Coronary artery (tissue), 2 donors: Measurements from ENCODE around the gene RAD51B.

ENCODE experiments used
- DNase-seq: peaks from one replicate; pipeline ENCODE4 v3.0.0-alpha.2; 2017; ENCODE audit warnings: low spot score
- H3K27ac ChIP-seq, 2 donors: fragments of 200-600 bp; sonication (generic); one replicate each; pipeline ENCODE4 v1.5.1; 2016 to 2019
- H3K4me3 ChIP-seq: fragments of 200-600 bp; sonication (generic); 2 replicates; pipeline ENCODE4 v1.5.1; 2016; ENCODE audit warnings: mild to moderate bottlenecking, moderate library complexity
- TF ChIP-seq, protein P1 (sequence below): fragments of 200-600 bp; sonication (generic); IDR thresholded peaks from one replicate; pipeline ENCODE4 v1.5.1; 2019; ENCODE audit warnings: antibody characterized with exemption

Gene RAD51B

GRCh38 chr14:68575426-68575825, 755.8 kb downstream of the RAD51B start:
- TF ChIP-seq, protein P1, sequence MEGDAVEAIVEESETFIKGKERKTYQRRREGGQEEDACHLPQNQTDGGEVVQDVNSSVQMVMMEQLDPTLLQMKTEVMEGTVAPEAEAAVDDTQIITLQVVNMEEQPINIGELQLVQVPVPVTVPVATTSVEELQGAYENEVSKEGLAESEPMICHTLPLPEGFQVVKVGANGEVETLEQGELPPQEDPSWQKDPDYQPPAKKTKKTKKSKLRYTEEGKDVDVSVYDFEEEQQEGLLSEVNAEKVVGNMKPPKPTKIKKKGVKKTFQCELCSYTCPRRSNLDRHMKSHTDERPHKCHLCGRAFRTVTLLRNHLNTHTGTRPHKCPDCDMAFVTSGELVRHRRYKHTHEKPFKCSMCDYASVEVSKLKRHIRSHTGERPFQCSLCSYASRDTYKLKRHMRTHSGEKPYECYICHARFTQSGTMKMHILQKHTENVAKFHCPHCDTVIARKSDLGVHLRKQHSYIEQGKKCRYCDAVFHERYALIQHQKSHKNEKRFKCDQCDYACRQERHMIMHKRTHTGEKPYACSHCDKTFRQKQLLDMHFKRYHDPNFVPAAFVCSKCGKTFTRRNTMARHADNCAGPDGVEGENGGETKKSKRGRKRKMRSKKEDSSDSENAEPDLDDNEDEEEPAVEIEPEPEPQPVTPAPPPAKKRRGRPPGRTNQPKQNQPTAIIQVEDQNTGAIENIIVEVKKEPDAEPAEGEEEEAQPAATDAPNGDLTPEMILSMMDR: no peak
- Histone ChIP-seq H3K27ac (peak overlapping the region in 1 of 2 donors; percentile 27), H3K4me3 (no peak overlapping the region)
- no peak for DNase-seq

DNA sequence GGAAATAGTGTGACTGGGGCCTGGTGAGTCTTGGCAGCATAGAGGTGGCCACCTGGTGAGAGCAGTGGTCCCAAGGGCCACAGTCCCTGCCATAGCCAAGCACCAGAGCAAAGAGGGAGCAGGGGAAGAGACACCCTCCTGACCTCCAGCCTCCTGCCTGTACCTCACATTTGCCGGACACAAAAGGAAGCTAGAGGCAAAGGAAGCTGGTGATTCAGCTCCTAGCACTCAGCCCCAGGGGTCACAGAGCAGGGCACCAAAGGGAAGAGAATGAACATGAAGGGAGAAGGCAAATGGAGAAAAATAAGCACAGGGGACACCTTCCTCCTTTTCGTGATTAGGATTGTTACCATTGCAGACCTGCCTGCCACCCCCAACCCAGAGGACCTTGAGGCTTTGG, 756.5 kb downstream of the RAD51B start:
- TF ChIP-seq, protein P1: no peak
- no peak for DNase-seq
- H3K27ac ChIP-seq: peak overlapping the region in 1 of 2 donors; percentile 73
- H3K4me3 ChIP-seq: no peak overlapping the region

DNA sequence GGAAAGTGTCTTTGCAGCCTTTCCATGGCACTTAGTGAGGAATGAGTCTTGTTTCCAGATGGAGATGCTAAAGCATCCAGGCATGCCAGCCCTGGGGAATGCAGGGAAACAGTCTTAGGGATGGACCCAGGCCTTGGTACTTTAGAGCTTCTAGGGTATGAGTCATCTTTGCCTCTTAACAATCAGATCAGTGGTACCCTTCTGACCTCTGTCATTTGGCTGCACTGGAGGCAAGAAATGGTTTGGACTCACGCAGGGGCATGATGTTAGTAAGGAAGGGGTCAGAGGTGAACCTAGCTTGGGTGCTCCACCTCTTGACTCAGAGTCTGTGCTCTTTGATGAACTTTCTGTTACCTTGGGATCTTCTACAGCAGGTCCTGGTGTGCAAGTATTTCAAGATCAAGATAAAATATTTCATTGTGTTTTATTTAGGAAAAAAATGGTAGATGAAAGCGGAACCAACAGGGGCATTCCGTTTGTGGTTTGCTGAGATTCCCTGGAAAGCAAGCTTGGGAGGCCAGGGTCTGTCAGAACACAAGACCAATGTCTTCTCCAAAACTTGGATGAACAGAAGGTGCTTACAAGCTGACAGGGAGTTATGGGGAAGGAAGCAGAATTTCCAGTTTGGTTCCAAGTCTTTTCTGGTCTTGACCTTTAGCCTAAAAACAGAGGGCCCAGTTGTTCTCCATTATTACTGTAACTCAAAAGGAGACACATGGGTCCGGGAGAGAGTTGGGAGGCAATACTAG, 757.1 kb downstream of the RAD51B start:
- Histone ChIP-seq H3K27ac (peak overlapping the region in 1 of 2 donors; percentile 73), H3K4me3 (no peak overlapping the region)
- DNase-seq: no peak
- TF ChIP-seq, protein P1: no peak

DNA sequence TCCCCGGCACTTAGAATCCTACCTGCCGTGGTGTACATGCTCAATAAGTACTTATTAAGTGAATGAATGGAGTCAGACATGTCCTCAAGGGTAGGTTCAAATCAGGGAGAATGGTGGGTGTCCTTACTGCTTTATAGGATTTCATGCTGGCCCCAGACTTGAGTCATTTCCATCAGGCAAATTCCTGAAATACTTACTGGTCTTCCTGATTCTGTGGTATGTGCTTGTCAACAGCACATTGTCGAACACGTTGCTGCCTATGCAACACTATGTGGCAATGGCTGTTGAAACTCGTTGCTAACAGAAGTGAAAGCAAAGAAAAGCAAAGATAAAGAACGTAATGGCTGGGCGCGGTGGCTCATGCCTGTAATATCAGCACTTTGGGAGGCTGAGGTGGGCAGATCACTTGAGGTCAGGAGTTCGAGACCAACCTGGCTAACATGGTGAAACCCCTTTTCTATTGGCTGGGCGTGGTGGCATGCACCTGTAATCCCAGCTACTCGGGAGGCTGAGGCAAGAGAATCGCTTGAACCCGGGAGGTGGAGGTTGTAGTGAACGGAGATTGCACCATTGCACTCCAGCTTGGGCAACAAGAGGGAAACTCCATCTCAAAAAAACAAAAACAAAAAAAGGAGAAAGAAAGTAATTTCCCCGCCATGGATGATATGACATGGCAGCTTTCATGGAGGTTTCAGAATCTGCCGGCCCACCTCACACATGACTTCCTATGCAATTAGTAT, 758.4 kb downstream of the RAD51B start:
- Histone ChIP-seq H3K4me3 (no peak overlapping the region), H3K27ac (peak overlapping the region in 1 of 2 donors; percentile 73)
- TF ChIP-seq, protein P1: no peak
- peak; percentile 87 for DNase-seq

DNA sequence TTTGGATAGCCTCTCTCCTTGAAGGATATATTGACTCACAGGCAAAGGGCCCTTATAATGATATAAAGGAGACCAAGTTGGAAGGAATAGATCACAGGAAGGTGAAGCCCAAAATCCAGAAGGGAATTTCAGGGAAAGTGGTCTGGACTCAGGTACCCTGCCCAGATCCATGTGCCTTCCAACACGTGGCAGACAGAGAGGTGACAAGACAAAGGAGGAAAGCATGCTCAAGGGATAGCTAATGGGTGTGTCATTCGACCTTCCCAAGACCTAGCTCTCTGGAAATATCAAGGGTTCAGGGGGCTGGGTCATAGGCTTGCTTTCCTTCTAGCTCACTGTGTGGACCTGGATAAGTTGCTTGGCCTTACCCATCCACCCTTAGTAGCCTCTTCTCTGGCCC, 759.0 kb downstream of the RAD51B start:
- Histone ChIP-seq H3K4me3 (no peak overlapping the region), H3K27ac (peak overlapping the region in 1 of 2 donors; percentile 73)
- DNase-seq: no peak
- TF ChIP-seq, protein P1: no peak

GRCh38 chr14:68580096-68580645, 760.6 kb downstream of the RAD51B start:
- no peak overlapping the region for H3K27ac ChIP-seq
- no peak for DNase-seq
- TF ChIP-seq, protein P1: no peak
- H3K4me3 ChIP-seq: no peak overlapping the region
